HG03521 (cell line): ENCODE measurements around the gene MTMR8.
A peak's percentile ranks its signal among the peaks of the same experiment; 100 is the strongest.
"Not testable (repeated sequence)": the region's sequence is repeated elsewhere in the genome, so short reads cannot be mapped to it uniquely, and the experiment has no call there.

Source experiments
- ATAC-seq: cut with Tn5 transposase; IDR thresholded peaks from one replicate; pipeline ENCODE4 v1.9.1; 2021; ENCODE audit warnings: mild to moderate bottlenecking, moderate library complexity; ENCODE audit not compliant: unreplicated experiment

MTMR8 gene

DNA sequence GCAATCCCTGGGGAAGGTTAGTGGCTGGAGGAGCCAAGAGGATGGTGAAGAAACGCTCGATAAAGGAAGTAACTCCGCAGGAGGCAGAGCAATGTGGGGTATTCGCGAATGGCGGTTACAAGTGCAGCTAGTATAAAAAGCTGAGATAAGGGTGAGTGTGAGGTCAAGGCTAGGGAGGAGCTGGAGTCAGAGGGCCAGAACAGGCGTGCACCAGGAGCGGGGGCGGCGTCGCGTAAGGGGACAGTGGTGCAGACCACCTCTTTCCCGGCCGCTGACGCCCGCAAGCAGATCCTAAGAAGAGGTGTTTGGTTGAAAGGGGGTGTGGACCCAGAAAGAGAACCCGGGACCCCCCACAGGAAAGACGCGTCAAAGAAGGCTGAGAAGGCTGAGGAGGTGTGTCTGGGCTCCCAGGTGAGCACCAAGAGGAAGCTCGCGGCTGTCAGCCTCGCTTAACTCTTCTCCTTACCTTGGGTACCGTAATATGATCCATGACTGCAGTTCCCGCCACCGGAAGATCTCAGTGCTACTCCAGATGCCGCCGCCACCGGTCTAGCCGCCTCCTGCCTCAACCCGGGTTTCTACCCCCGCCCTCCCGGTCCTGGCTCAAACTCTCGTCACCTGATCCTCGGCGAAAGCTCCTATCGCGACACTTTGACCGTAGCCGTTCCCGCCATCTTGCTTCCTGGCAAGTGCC lies at the start of gene MTMR8:
MTMR8 (minus strand) TSS at position 579 of the 694 bp plus-strand sequence; CDS start at position 490, 89 bp downstream.
- peak; percentile 93 for ATAC-seq

GRCh38 chrX:64439551-64439950 lies 44.3 kb upstream of the MTMR8 start:
- ATAC-seq: no peak

DNA sequence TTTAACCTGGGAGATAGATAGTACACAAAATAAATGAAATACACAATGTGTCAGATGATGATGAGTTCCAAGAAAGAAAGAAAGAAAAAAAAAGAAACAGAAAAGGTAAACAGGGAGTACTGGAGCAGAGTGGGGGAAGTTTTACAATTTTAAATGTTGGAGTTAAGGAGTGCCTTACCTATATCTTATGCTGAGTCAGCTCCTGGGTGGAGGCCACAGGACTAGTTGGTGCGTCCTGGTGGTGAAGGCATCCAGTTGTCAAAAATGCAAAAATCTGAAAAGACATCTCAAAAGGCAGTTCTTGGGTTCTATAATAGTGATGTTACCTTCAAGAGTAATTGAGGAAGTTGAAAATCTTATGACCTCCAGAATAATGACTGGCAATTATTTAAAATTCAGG lies 42.4 kb upstream of the MTMR8 start:
- ATAC-seq: no peak

DNA sequence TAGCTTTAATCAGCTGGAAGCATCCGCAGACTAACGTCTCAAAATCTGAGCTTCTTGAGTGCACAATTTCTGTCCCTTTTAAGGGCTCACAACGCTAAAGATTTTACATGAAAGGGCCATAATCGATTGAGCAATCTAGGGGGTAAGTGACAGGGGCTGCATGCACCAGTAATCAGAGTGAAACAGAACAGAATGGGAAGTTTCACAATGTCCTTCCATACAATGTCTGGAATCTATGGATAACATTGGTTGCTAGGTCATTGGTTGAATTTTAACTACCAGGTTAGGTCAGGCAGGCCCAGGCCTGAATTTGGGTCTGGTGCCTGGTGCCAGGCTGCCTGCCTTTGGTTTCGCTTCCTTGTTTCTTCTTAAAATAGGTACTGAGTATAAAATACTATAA lies 42.0 kb upstream of the MTMR8 start:
- no peak for ATAC-seq

GRCh38 chrX:64428371-64428770 lies 33.1 kb upstream of the MTMR8 start:
- ATAC-seq: no peak

- ATAC-seq: no peak
Measured at GRCh38 chrX:64427787-64428186, 32.5 kb upstream of the MTMR8 start.

DNA sequence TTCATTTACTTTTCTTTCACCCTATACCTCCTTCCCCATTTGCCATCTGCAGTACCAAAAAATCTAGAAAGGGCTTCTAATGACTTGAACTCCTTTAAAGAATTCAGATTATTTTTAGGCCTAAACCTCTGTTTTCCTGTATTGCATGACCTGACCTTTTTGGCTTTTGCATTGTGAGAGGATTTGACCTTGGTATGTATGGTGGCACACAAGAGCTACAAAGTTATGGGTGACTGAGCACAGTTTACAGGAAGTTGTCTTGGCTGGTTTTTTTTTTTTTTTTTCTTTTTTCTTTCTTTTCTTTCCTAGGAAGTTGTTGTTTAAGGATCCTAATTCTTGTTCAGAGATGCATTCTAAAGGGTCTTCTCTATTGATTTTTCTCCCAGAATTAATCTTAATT lies 32.0 kb upstream of the MTMR8 start:
- ATAC-seq: no peak

DNA sequence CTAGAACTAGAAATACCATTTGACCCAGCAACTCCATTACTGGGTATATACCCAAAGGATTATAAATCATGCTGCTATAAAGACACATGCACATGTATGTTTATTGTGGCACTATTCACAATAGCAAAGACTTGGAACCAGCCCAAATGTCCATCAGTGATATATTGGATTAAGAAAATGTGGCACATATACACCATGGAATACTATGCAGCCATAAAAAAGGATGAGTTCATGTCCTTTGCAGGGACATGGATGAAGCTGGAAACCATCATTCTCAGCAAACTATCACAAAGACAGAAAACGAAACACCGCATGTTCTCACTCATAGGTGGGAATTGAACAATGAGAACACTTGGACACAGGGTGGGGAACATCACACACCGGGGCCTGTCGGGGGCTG lies 14.5 kb upstream of the MTMR8 start:
- ATAC-seq: not testable (repeated sequence)

- no peak for ATAC-seq
Measured at GRCh38 chrX:64398088-64398487, 2.8 kb upstream of the MTMR8 start.

DNA sequence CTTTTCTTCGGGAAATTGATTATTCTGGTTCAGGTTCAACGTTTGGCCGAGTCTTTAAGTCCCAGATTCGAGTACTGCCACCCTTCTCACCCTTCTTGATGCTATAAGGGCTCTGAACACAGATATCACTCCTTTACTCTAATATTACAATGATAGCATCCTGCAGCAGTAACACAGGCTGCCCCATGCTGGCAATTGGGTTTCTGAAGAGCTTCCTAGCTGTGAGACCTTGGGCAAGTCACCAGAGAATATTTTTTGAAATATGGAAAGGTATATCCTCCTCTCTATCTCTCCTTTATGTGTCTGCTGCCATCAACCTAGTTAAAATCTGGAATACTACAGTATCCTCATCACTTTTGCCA lies 297 bp upstream of the MTMR8 start:
- ATAC-seq: peak; percentile 15

DNA sequence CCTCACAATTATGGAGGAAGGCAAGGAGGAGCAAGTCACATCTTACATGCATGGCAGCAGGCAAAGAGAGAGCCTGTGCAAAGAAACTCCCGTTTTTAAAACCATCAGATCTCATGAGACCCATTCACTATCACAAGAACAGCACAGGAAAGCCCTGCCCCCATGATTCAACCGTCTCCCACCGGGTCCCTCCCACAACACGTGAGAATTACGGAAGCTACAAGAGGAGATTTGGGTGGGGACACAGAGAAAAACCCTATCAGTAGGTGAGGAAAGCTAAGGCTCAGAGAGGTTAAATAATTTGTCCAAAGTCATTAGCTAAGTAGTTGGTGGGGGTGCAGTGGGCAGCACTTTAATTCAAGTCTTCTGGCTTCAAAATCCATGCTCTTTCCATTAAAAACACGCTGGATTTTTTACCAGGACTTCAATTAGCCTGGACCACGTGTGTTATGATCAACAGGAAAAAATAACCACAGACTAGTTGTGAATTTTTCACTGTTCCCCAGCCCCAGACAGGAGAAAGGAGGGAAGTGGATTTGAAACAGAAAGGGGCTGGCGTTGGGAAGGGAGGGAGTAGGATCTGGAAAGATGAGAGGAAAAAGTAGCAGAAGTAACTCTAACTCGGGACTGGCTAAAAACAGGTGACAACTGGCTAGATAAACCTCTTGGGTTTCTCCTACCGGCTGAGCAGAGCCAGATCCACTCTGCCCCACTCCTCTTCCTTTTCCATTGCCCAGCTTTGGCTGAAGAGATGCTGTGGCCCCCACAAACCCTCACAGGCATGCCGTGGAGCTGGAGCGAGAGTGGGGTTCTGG lies 986 bp downstream of the MTMR8 start:
- peak; percentile 18 for ATAC-seq

DNA sequence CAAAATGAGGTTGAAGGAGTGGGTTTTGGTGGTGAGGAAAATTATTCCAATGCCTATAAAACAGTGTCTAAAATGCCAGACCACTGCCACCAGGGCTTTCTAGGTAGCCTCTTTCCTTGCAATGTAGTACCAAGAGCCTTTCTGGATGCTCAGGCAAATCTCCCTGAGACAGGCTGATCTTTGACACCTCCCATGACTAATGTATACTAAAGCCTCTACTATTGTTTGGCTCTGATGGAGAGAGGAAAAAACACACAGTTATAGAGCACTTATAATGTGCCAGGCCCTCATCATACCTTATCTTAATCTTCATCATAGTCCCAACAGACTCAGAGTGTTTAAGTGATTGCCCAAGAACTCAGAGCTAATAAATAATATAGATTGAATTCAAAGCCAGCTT lies 5.8 kb downstream of the MTMR8 start:
- ATAC-seq: no peak

GRCh38 chrX:64380789-64381188 lies 14.5 kb downstream of the MTMR8 start:
- not testable (repeated sequence) for ATAC-seq

DNA sequence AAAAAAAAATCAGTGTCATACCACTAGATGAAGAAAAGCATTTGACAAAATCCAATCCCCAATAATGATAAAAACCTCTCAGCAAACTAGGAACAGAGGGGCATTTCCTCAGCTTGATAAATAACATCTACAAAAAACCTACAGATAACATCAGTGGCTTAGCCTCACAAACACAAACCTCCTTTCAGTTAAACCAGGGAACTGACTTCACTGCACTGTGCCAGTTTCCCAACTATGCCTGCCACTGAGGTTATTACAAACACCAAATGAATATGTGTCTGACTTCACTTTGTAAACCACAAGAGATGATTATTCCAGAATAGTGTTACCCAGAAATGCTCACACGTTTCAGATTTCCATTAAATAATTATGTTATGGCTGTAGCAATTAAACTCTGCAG lies 15.3 kb downstream of the MTMR8 start:
- ATAC-seq: no peak

- no peak for ATAC-seq
Measured at GRCh38 chrX:64377753-64378152, 17.5 kb downstream of the MTMR8 start.

DNA sequence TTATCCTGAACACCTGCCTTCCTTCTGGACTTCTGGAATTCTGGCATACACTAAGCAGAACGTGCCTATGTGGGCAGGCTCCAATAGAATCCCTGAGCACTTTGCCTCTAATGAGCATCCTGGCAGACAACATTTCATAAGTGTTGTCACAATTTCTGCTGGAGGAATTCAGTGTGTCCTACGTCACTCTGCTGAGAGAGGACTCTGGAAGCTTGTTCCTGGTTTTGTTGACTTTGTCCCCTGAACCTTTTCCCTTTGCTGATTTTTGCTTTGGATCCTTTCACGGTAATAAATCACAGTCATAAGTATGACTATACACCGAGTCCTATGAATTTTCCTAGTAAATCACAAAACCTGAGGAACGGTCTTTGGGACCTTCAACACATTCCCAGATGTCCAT lies 43.2 kb downstream of the MTMR8 start:
- ATAC-seq: no peak

DNA sequence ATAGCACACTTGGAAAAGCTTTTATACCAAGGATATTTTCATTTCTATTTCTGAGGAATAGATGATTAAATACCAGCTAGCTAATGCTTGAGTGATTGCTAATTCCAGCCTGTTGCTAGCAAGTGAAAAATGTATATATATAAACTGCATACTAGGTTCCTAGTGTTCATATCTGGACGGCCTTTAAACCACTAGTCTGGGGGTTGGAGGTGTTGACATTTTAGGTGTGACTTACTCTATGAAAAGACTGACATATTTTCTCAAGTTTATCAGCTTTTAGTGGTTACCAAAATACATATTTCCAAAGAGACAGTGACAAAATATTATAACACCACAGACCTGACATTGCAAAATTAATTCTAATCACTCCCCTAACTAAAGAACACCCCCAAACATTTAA lies 44.7 kb downstream of the MTMR8 start:
- ATAC-seq: no peak

GRCh38 chrX:64350047-64350446 lies 45.2 kb downstream of the MTMR8 start:
- no peak for ATAC-seq

DNA sequence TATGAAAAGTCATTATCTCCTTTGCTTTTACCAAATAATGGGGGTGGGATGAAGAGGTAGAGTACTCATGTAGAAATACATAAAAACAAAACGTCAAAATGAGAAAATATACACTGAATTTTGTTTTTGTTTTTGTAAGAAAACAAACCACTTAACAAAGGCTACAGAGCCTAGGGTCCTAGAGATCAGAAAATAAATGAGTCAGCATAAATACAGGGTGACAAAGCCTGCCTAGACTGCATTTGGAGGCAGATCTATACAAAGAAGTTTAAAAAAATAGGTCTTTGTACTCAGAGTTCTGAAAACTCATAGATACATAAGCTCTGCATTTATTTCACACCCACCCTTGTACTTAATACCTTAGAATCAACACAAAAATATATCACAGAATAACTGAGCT lies 52.4 kb downstream of the MTMR8 start:
- ATAC-seq: no peak

DNA sequence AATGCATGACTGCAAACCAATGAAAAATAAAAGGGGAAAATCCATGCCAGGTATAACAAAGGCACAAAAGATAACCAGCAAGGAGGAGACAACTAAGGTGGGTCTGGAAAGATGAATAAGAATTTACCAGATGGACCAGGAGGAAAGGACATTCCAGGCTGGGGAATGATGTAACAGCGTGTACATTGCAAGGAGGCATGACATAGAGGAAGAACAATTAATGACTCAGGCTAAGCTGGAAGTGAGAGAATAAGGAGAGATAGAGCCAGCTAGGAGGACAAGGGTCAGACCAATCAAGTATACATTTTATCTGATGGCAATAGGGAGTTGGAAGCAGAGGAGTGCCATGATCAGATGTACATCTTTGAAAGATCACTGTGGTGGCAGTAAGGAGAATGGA lies 57.0 kb downstream of the MTMR8 start:
- ATAC-seq: no peak

DNA sequence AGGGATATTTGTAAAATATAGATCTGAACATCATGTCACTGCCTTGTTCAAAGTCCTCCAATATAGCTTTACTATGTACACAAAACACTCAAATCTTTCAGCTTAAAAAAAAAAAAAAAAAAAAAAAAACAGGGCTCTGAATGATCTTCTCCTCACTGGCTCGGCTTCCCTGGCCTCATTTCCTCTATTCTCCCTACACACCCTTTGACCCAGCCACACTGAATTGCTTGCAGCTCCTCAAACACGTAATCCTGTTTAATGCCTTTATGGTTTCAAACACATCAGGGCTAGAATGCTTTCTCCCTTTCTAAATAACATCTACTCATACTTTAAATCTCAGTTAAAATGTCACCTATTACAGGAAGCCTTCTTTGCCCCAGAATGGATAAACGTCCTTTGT lies 60.8 kb downstream of the MTMR8 start:
- ATAC-seq: no peak

DNA sequence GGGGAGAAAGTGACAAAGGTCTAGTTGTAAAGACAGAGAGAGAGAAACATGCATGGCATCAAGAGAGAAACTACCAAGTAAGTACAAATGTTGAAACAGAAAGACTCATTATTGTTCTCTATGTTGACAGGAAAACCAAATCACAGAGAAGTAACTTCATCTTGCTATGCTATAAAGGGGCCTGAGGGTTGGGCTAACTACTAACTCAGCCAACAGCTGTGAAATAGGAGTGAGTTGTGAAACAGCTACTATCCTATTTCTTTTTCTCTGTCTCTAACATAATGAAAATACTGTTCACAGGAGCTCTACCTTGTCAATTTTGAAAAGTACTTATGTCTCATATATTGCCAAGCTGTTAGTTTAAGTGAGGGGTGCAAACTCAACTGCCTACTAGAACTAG lies 65.0 kb downstream of the MTMR8 start:
- no peak for ATAC-seq

DNA sequence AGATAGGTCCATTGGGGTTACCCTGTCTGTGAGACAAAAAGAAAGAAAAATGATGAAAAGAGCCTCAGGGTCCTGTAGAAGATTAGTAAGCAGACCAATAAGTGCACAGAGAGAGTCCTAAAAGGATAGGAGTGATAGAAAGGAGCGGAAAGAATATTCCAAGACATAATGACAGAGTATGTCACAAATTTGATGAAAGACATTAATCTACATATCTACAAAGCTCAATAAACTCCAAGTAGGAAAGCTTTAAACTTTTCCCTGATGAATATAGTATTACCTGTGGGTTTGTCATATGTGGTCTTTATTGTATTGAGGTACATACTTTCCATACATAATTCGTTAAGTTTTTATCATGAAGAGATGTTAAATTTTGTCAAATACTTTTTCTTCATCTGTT lies 73.7 kb downstream of the MTMR8 start:
- ATAC-seq: no peak
